HG02885 (cell line): ENCODE measurements around the gene DRGX.

Source experiments
- ATAC-seq: cut with Tn5 transposase; IDR thresholded peaks from one replicate; pipeline ENCODE4 v1.9.1; 2021; ENCODE audit warnings: mild to moderate bottlenecking; ENCODE audit not compliant: unreplicated experiment, poor library complexity

Gene DRGX

DNA sequence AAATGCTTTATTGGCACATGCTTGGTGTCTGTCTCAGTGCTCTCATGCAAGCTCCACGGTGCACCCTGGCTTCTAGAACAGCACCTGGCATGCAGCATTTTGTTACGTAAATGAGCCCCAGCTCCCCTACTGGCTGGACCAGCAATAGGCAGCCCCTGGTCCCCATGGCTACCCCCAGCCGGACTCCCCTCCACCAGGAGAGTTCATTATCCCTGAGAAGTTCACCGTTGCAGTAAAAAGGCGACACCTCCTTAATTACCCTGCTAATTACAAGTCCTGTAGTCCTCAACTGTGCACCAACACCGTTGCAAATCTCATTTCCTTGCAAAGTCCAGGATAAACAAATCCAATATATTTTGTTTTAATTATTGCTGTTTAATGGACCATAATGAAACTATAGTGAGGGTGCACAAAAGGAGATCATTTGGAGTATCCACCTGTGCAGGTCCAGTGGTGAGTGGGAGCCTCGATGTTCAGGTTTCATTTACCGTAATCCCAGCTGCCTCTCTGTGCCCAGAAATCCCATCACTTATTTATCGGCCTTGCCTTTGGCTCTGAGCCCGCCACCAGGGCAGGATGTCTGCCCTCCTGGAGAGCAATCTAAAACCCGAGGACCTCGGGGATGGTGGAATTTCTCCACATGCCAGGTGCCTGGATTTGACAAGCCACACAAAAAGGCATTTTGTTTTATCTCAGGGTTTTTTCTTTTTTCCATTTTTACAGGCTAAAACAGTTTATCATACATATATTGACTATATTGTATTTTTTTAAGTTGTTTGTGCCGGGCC lies 12.8 kb upstream of the DRGX start:
- no peak for ATAC-seq

DNA sequence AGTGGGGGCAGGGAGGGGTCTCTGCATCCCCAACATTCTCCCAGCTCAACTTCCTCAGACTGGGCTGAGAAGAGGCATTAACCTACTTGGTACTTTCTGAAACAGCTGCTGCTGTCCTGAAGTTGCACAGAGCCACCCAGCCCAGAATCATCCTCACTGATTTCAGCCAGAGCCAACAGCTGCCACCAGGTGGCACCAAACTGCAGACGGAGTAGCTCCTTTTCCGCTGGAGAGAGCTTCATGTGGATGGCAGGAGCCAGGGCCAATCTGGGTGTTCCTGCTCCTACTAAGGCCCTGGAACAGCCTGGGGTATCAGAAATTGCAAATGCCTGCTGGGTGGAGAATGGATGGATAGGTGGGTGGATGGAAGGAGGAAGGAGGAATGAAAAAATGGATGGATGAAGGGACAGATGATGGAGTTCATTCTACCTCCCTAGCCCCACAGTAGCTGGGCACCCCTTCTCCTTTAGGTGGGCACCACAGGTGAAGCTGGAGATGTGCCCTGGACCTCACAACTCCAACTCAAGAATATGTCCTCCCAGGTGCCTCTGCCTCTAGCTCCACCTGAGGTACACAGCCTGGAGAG lies 11.8 kb upstream of the DRGX start:
- ATAC-seq: peak; percentile 75

DNA sequence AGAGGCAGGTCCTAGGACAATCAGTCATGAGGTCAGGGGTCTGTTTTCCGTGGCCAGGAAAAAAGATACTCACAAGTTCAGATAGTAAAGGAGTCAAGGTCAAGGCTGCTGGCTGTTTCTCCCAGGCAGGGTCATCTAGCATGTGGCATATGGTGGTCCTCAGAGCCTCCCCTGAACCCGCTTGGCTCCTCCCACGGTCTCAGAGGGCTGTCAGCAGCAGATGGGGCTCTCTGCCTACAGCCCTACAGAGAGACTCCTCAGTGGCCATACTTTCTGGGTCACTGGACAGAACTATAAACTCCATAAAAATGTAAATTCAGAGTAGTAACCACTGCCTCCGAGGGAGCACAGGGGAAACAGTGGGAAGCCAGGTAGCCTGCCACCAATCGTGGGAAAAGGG lies 11.3 kb upstream of the DRGX start:
- ATAC-seq: no peak

DNA sequence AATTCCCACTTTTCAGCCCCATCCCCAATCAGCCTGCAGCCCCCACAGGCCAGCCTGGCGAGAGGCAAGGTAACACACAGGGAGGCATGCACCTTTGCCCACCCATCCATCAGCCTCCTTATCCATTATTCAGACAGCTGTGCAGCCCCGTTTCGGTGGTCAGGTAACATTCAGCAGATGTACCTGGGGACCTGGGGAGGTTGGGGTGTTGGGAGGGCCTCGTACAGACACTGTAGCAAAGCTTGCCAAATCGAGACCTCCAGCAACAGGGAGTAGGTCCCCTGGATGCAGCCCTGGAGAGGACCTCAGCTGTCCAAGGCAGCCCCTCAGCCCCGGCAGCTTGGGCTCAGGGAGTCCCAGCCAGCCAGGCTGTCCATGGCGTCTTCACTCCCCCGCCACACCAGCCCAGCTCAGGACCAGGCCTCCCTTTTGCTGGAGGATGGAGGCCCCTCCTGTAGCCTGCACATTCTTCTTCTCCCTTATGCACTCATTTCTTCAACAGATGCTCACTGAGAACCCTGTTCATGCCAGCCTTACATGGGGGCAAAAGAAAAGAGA lies 8.5 kb upstream of the DRGX start:
- ATAC-seq: no peak

DNA sequence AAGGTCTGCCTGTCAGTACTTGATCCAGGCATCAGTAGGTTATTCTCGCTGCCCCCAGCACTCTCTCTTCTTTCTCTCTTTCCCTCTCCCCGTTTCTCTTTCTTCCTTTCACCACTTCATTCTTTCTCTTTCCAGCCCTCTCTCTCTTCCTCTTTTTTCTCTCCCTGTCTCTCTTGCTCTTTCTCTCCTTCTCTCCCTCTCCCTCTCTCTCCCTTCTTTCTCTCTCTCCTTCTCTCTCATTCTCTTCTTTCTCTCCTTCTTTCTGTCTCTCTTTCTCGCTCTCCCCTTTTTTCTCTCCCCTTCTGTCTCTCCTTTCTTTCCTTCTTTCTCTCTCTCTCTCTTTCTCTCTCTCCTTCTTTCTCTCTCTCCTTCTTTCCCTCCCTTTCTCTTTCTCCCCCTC lies 7.5 kb upstream of the DRGX start:
- no peak for ATAC-seq

DNA sequence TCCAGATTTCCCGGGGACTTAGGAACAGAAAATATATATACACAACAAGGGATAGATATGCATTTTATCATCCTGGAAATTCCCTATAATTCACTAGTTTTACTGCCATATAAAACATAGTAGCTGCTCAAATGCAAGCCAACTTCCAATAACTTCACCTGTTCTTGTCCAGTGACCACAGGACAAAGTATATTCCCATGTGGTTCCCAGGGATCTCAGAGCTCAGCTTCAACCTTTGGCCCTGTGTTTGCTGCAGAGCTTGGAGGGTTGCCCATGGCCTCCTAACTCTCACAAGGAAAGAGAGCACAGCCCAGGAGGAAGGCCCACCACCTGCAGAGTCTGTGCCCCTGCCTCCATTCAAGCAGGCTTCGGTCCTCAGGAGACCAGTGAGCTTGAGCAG lies 4.5 kb upstream of the DRGX start:
- ATAC-seq: no peak

DNA sequence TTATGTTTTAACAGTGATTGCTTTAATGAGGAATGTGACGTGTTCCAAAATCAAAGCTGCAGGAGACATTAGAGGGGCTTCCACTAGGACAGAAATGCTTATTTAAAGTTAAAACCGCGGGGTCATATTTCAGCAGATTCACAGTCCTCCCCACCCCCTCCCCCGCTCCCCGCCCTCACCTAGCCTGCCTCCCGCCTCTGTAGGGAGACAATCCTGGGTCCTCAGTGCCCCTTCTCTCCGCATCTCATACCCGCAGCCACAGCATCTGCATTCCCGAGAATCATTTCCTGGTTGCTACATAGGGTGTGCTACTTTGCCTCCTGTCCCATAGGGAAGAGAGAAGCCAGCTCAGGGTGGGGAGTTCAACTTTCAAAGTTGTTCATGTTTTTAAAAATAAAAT lies 3.1 kb upstream of the DRGX start:
- ATAC-seq: no peak

DNA sequence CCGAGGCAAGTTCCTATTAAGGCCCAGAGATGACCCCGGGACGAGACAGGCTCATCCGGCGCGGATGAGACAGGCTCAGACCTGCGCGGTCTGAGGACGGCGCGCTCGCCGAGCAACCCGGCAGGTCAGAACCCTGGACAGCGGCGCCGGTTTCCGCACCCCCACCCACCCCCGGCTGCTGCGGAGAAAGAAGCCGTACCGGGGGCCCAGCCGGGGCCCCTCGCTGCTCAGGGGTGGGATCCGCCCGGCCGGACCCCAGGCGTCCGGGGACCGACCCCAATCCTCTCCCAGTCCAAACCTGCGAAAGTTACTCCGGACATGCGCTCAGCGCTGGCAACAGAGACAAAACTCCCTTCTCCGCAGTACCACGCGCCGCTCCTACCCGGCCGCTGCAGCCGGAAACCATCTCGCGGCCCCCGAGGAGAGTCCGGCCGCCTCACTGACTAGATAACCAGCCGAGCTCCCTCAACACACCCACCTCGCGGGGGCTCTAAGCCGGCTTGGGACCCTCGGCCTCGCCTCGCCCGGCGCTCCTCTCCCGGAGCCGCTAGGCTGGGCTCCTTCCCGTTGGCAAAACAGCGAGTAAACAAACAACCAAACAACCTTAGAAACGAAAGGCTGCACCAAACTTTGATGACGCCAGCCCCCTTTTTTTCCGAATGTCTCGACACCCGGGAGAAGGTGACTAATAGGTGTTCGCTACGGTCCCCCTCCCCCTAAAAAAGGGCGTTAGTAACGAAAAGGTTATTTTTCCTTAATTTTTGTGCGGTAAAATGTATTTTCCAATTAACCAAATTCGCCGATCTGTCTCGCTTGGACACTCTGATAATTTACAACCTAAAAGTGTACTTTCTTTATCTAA lies 2.3 kb upstream of the DRGX start:
- ATAC-seq: peak; percentile 56

DNA sequence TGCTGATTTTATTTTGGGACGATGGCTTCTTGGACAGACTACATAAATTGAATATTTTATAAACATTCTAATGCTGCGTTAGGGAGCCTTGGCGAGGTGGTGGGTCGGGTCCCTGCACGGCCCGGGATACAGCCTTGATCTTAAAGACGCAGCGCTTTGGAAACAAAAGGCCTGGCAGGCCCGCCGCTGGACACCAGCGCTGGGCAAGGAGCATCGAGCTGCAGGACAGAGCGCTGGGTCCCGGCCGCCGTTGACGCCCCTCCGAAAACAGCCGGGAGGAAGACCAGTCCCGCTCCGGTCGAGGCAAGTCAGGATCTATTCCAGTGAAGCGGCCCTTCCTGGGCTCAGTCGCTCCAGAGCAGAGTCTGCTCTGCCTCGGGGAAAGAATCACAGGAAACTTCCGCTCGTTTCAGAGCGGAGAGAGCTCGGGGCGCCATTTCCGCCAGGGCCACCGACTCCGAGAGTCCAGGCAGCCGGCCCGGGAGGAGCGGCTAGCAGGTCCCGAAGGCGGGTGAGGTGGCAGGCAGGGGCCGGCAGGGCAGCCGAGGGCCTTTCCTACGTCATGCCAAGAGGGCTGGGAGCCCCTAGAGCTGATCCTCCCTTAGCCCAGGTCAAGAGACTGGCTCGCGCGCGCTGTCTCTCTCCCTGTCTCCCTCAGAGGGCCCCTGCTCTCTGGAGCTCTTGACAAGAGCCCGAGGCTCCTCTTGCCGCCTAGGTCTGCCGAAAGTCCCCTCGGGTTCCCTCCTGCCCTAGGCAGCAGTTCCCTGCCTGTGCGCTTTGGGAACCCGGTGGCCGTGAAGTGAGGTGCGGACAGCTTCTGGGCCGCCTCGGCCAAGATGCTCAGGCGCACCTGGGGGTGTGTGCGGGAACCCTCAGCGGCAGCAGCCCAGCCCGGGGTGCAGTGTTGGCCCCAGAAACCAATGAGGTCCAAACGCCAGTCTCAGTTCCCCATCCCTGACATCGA lies 1.4 kb upstream of the DRGX start:
- peak; percentile 22 for ATAC-seq

DNA sequence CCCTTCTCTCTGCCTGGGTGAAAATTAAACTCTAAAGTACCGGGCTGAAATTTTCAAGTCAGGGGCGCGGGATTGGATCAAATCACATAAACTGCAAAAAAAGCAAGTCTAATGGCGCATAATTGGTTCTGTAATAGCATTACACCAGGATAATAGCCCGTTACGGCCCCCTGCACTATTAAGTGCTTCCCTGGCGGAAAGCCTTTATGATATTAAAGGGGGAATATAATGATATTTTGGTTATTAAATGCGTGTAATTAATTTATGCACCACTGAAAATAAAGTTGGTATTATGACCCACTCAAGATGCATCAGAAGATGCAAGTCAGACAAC lies 744 bp upstream of the DRGX start:
- ATAC-seq: no peak

DNA sequence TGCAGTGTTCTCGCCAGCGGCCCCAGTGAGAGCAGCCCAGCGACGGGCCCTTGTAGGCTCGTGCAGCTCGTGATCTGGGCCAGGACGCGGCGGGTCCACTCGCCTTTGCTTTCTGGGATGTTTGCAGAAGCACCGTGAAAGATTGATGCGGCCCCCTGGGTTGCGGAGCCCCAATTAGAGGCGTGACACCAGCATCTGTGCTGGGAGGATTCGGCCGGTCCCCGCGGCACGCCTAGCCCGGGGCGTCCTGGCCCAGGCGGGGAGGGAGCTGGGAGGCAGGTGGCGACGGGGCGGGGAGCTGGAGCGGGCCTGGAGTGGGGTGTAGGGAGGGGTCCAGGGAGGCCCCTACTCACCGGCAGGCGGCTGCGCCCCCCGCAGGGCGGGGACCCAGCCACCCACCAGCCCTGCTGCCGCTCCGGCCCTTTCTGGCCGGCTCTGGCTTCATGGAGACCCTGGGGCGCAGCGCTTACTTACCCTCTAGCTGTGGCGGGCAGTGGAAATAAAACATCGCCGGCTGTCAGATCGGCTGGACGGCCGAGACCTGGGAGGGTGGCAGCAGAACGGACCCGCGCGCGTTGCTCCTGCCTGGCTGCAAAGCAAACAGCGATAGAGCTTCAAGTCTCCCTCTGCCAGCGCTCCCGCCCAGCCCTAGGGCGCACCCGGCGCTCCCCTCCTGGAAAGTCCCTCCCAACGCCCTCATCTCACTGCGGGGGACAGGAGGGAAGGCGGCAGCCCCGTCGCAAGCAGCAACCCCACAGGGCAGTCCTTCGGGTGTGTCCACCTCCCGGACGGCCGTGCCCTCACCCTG lies 752 bp downstream of the DRGX start:
- ATAC-seq: no peak

DNA sequence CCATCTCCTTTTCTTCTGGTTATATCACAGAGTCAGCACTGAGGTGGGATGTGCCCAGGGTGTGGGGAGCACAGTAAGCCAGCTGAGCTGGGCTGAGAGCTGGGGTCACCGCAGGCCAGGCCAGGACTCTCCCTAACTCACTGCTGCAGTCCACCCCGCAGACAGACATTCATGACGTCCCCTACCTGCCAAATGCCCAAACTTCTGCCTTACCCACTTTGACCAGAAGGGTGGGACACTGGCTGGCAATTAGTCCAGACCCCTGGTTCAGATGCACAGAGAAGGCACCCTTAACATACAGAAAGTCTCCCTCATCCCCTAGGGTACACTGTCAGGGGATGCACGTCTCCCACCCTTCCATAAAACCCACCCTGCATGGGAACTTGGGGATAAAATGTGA lies 2.1 kb downstream of the DRGX start:
- ATAC-seq: no peak

DNA sequence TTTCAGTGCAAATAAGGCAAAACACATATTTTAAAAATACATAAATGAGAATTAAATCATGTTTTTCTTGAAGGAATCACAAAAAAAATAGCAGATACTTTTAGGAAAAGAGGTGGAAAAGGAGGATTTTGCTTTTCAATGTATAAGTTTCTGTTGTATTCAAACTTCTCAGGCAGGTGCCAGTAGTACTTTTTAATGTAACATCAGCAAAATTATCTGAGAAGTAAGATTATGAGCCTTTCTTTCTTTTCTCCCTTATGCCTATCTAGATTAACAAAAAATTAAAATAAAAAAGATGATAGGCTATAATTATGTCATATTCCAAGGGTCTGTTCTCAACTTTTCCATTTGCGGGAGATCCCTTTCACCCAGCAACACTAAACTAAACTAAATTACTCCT lies 2.6 kb downstream of the DRGX start:
- ATAC-seq: no peak

DNA sequence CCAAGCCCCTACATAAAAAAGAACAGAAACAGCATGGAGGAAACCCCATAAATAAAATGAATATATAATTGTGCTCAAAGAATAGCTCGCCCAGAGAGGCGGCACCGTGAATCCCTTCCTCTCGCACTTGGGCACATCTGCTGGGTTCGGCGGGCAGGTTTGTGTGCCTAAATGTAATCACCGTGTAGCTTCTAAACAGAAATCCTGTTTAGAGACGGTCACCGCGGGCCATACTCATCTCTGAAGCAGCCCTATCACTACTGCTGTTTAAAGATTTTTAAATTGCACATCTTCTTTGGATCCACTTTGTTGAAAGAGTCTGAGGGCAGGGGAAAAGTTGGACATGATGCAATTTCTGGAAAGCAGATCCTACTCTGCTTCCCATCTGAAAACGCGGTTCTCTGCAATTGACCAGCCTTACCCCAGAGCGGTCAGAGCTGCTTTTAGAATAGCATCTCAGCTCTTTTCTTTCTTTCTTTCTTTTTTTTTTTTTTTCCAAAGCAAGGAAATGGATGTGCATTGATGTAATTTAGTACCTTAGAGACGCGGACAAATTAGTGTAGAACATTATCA lies 6.4 kb downstream of the DRGX start:
- no peak for ATAC-seq

DNA sequence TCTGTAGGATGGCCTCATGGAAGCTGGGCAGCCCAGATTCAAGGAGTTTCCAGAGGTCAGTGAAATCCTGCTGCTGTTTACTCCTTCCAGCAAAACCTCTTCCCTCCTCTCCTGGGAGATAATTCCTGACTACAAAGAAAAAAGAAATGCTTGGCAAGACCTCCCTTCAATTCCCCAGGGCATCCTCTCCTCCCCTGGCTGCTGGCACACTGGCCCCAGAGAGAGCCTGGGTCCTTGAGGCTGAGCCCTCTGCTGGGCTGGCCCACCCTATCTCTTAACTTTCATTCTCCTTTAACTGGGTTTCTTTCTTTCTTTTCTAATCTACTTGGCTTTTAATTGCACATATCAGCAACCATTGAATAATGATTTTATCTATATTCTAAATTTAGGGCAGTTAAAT lies 7.7 kb downstream of the DRGX start:
- no peak for ATAC-seq

DNA sequence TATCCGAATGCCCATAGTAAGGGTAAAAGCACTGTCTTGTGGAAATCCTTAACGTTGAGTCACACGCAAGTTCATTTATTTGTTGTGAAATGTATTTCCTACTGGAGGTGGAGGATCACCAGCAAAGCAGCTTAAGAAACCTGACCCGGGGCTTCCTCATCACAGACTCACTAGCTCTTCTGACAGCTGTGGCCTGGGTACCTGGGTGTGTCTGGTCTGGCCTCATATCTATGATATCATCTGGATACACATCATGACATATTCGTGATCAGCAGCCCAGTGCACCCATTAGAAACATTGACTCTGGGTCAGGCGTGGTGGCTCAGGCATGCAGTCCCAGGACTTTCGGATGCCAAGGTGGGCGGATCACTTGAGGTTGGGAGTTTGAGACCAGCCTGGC lies 8.8 kb downstream of the DRGX start:
- ATAC-seq: no peak

DNA sequence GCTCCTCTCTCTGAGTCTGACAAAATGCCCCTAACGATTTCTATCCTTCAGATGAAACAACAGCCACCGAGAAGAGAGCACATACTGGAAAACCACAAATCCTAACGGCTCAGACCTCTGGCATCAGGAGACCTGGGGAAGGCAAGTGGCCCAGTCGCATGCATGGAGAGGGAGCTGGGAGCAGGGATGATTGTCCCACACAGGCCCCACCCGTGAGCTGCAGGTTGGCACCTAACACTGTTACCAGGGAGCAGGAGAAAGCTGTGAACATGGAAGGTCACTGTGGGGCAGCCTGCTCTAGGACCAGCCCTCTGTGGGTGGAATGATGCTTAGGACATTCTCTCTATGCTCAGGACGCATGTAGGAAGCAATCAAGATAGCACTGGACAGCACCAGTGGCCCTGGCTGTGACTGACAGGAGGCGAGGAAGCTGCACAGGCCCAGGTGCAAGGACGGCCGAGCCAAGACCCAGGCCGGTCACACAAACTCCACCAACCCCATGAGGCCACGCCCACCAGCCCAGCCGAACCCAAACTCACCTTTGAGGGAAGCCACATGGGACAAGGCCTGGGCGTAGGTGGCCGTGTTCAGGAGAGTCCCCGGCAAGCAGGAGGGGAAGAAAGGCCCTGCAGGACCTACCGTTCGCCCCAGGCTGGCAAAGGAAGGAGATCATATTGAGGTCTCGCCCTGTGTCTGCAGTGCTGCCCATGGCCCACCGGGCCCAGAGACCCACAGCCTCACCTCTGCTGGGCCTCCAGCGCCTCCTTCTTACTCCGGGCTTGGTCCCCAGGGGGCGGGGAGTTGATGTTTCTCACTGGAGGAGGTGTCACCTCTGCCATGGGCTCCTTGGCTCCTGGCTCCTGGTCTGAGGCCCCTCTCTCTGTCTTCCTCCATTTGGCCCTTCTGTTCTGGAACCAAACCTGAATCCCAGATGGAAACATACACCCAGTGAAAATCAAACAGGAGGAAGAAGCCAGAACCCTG lies 9.7 kb downstream of the DRGX start:
- no peak for ATAC-seq
